ENCODE data around the gene AGBL4.

GRCh38 chr1:48499211-48499735, 1524.5 kb downstream of the AGBL4 start:
- TF ChIP-seq POLR2A (IDR thresholded peaks at IDR 0.05) (no peak), CTCF (IDR thresholded peaks at IDR 0.05) (no peak), EP300 (IDR thresholded peaks at IDR 0.05) (no peak)
